ENCODE data around the gene MAN1A1. TPM values are rescaled to one million over a fixed set of nuclear protein-coding genes. Genes with fewer than 3 reads are reported as not detected.

The MAN1A1 gene
- total RNA-seq, 4 donors from 2014 or later = 71.7 to 170 (median 128) TPM

GRCh38 chr6:119231394-119231793 is 118.2 kb downstream of the MAN1A1 start:
- whole genome bisulfite sequencing, 2 donors = 96 to 99% methylated on average over 4 of the region's 4 CpGs
- H3K9me3 ChIP-seq = no peaks in the 10 kb centered on the region

GRCh38 chr6:119230160-119230559 is 119.4 kb downstream of the MAN1A1 start:
- no peaks in the 10 kb centered on the region for H3K36me3 ChIP-seq
- H3K9me3 ChIP-seq = no peaks in the 10 kb centered on the region
- H3K4me1 ChIP-seq = no peaks in the 10 kb centered on the region
- no peak for DNase-seq
- TF ChIP-seq, protein P1, sequence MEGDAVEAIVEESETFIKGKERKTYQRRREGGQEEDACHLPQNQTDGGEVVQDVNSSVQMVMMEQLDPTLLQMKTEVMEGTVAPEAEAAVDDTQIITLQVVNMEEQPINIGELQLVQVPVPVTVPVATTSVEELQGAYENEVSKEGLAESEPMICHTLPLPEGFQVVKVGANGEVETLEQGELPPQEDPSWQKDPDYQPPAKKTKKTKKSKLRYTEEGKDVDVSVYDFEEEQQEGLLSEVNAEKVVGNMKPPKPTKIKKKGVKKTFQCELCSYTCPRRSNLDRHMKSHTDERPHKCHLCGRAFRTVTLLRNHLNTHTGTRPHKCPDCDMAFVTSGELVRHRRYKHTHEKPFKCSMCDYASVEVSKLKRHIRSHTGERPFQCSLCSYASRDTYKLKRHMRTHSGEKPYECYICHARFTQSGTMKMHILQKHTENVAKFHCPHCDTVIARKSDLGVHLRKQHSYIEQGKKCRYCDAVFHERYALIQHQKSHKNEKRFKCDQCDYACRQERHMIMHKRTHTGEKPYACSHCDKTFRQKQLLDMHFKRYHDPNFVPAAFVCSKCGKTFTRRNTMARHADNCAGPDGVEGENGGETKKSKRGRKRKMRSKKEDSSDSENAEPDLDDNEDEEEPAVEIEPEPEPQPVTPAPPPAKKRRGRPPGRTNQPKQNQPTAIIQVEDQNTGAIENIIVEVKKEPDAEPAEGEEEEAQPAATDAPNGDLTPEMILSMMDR (IDR thresholded peaks at IDR 0.05) = no peak
- no peak for TF ChIP-seq POLR2A (IDR thresholded peaks at IDR 0.05)
- H3K27ac ChIP-seq = no peak overlapping the region
- no peak overlapping the region for H3K4me3 ChIP-seq (replicated peaks in 1 of 3)
- H3K27me3 ChIP-seq = no peaks in the 10 kb centered on the region
- intact Hi-C loops (cut with DNase I) = no loop called here
- 89 to 92% methylated on average over 4 of the region's 4 CpGs for WGBS, 2 donors

More at GRCh38 chr6:119231394-119231793, 118.2 kb downstream of the MAN1A1 start:
- no peak overlapping the region for H3K4me3 ChIP-seq (replicated peaks in 1 of 3)
- TF ChIP-seq, protein P1 (IDR thresholded peaks at IDR 0.05) = no peak
- no peak for TF ChIP-seq POLR2A (IDR thresholded peaks at IDR 0.05)
- H3K27me3 ChIP-seq = no peaks in the 10 kb centered on the region
- H3K36me3 ChIP-seq = no peaks in the 10 kb centered on the region
- intact Hi-C loops (cut with DNase I) = no loop called here
- no peak for DNase-seq
- H3K27ac ChIP-seq = no peak overlapping the region
- H3K4me1 ChIP-seq = no peaks in the 10 kb centered on the region

DNA sequence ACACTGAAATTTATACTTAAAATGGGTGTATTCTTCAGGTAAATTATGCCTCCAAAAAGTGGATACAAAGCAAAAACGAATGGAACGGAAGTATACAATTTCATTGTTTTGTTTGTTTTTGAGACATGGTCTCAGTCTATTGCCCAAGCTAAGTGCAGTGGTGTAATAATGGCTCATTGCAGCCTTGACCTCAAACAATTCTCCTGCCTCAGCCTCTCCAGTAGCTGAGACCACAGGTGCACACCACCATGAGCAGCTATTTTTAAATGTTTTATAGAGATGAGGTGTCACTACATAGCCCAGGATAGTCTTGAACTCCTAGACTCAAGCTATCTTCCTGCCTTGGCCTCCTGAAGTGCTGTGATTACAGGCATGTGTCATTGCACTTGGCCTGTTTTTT is 122.2 kb downstream of the MAN1A1 start:
- no peak for DNase-seq
- Histone ChIP-seq H3K36me3 (no peaks in the 10 kb centered on the region), H3K9me3 (no peaks in the 10 kb centered on the region), H3K4me3 (replicated peaks in 1 of 3) (no peak overlapping the region), H3K27me3 (no peaks in the 10 kb centered on the region), H3K27ac (no peak overlapping the region), H3K4me1 (no peaks in the 10 kb centered on the region)
- intact Hi-C loops (cut with DNase I) = no loop called here
- TF ChIP-seq POLR2A (IDR thresholded peaks at IDR 0.05) = no peak
- TF ChIP-seq, protein P1 (IDR thresholded peaks at IDR 0.05) = no peak
- 91 to 97% methylated on average over 2 of the region's 2 CpGs for WGBS, 2 donors

DNA sequence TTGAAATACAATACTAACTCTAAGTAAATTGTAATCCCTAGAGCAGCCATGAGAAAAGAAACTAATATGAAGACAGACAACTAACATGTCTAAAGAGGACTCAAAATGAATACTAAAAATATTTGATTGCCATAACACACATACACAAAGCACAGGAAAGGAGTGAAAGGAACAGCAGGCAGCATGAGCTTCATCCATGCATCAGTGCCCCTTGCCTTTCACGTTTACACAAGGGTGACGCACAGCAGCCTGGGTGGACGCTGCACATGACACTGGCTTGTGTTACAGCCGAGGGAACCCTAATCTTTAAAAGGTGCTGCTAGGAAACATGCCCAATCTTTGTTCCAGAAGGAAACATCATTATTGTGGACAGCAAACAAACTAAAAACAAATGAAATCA is 123.5 kb downstream of the MAN1A1 start:
- intact Hi-C loops (cut with DNase I) = no loop called here
- Histone ChIP-seq H3K36me3 (no peaks in the 10 kb centered on the region), H3K27ac (peak overlapping the region in 1 of 3 donors; percentile 21), H3K4me1 (no peaks in the 10 kb centered on the region), H3K27me3 (no peaks in the 10 kb centered on the region), H3K4me3 (replicated peaks in 1 of 3) (no peak overlapping the region), H3K9me3 (no peaks in the 10 kb centered on the region)
- 35 to 44% methylated on average over 4 of the region's 4 CpGs for WGBS, 2 donors
- TF ChIP-seq, protein P1 (IDR thresholded peaks at IDR 0.05) = no peak
- no peak for TF ChIP-seq POLR2A (IDR thresholded peaks at IDR 0.05)
- DNase-seq = peak; percentile 78 to 79

DNA sequence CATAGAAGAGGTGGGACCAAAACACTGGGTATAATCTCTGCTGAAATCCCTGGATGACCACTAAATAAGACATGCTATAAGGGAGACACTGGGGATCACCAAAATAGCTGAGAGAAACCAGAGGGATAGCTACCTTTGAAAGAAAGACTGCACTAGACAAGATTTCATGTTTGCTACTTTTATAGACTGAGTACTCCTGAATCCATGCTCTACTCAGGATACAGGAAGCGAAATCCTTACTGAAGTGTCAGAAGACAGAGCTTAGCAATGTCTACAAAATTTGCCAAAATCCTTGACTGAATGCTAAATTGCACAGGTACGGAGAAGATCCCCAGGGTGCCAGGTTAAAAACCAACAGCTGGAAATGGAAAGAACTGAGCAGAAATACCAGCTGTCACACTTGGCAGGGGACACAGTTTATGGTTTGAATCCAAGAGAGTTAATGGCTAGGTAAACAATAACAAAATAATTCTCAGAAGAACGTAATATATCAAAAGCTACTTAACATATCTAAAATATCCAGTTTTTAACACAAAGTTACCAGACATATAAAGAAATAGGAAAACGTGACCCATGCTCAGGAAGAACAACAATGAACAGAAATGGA is 125.4 kb downstream of the MAN1A1 start:
- H3K4me1 ChIP-seq = no peaks in the 10 kb centered on the region
- TF ChIP-seq, protein P1 (IDR thresholded peaks at IDR 0.05) = no peak
- TF ChIP-seq POLR2A (IDR thresholded peaks at IDR 0.05) = no peak
- no peak overlapping the region for H3K4me3 ChIP-seq (replicated peaks in 1 of 3)
- intact Hi-C loops (cut with DNase I) = no loop called here
- H3K36me3 ChIP-seq = no peaks in the 10 kb centered on the region
- no peaks in the 10 kb centered on the region for H3K9me3 ChIP-seq
- no peaks in the 10 kb centered on the region for H3K27me3 ChIP-seq
- no peak for DNase-seq
- H3K27ac ChIP-seq = no peak overlapping the region
- WGBS, 2 donors = 93% methylated on average over 4 of the region's 4 CpGs

Measured in thyroid gland (tissue), 4 donors.